Measurements from ENCODE around the gene TSPEAR.

DNA sequence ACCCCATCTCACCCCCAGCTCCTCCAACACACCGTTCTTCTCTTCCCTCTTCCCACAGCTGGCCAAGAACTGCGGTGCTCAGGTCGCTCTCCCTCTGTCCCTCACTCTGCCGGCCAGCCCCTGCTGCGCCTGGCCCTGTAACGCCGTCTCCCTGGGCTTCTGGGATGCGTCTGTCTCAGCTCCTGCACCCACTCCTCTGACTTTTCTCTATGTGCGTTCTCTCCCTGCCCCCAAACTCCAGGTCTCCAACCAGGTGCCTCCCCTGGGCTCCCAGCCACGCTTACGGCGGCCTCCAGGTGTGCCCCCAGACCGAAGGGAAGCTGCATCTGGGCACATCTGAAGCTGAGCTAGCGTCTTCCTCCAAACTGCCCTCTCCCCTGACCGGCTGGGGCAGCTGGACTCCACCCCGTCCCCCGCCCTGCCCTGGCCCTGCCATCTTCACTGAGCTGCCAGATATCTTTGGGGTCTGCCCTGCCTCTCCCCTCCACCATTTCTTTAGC lies 11.8 kb downstream of the TSPEAR start:
- TF ChIP-seq POLR2A (IDR thresholded peaks at IDR 0.05) (no peak), CTCF (IDR thresholded peaks at IDR 0.05) (no peak)

Data from thyroid gland (tissue), 4 donors.